Measurements from ENCODE around the gene UBE4B.
"Not testable (repeated sequence)": the region's sequence is repeated elsewhere in the genome, so short reads cannot be mapped to it uniquely, and the experiment has no call there.

Gene UBE4B

GRCh38 chr1:10213186-10213705 is 180.5 kb downstream of the UBE4B start:
- no peak for DNase-seq

GRCh38 chr1:10216090-10216749 is 183.5 kb downstream of the UBE4B start:
- DNase-seq = no peak

- no peak for DNase-seq
Observed at GRCh38 chr1:10217748-10218441, 185.1 kb downstream of the UBE4B start.

GRCh38 chr1:10220200-10220599 is 187.4 kb downstream of the UBE4B start:
- no peak for DNase-seq

- DNase-seq = not testable (repeated sequence)
Observed at GRCh38 chr1:10220657-10221056, 187.9 kb downstream of the UBE4B start.

- DNase-seq = no peak
Observed at GRCh38 chr1:10225573-10225972, 192.8 kb downstream of the UBE4B start.

GRCh38 chr1:10228528-10228927 is 195.8 kb downstream of the UBE4B start:
- no peak for DNase-seq

GRCh38 chr1:10229903-10230302 is 197.1 kb downstream of the UBE4B start:
- no peak for DNase-seq
